Gastroesophageal sphincter (tissue), 3 donors: Measurements from ENCODE around the gene KTN1.

Experiments used
- CTCF ChIP-seq, 4 experiments: fragments of 200-600 bp in 2 of 4; fragments of 450-650 bp in 2 of 4; sonication (generic) in 1 of 4; IDR thresholded peaks; one replicate each; pipeline ENCODE4 v1.5.1; 2017 to 2019; ENCODE audit warnings: antibody characterized with exemption in 4 of 4, mild to moderate bottlenecking in 2 of 4, moderate library complexity in 2 of 4
- POLR2A ChIP-seq, 2 donors: fragments of 450-650 bp; IDR thresholded peaks; one replicate each; pipeline ENCODE4 v1.6.1; 2017; ENCODE audit warnings: antibody characterized with exemption in 2 of 2, mild to moderate bottlenecking in 2 of 2, moderate library complexity in 1 of 2

- no peak for TF ChIP-seq CTCF (IDR thresholded peaks at IDR 0.05)
- no peak for TF ChIP-seq POLR2A (IDR thresholded peaks at IDR 0.05)
These were observed 144.7 kb downstream of the KTN1 start for GRCh38 chr14:55724736-55725135.
